SK-N-SH (cell line): ENCODE measurements around the gene COP1. TPM values are rescaled to one million over a fixed set of nuclear protein-coding genes. Genes with fewer than 3 reads are reported as not detected.

ENCODE experiments used
- CTCF ChIA-PET: fragments of 300-600, 350-600 bp; formaldehyde crosslinking; extraction: SDS; loops from one replicate; lab custom pipeline; 2021; lab: Yijun Ruan, JAX
- POLR2A ChIA-PET: fragments of 350-600 bp; sonication (Branson Sonifier 250); formaldehyde crosslinking; extraction: SDS; loops from one replicate; lab custom pipeline; 2020; ENCODE audit warnings: antibody characterized with exemption, inconsistent platforms; lab: Yijun Ruan, JAX
- DNase-seq: peaks from one replicate; pipeline ENCODE4 v3.0.0; 2012
- H2AFZ ChIP-seq: fragments of 200-600 bp; sonication (generic); 2 replicates; pipeline ENCODE4 v1.8.1; 2016; ENCODE audit warnings: antibody characterized with exemption, mild to moderate bottlenecking, low read depth
- H3F3A ChIP-seq: fragments of 200-600 bp; sonication (generic); replicated peaks from 2 replicates; pipeline ENCODE3; 2016; ENCODE audit warnings: antibody characterized with exemption, mild to moderate bottlenecking; ENCODE audit not compliant: insufficient read depth
- H3K27ac ChIP-seq, 2 experiments: fragments of 200-500 bp in 1 of 2; fragments of 200-600 bp in 1 of 2; sonication (Bioruptor generic) in 1 of 2; sonication (generic), shearing (Covaris generic) in 1 of 2; 2 replicates each; pipeline versions ENCODE4 v1.5.1 to v1.6.1; 2014 to 2016; ENCODE audit warnings: low read depth in 2 of 2, inconsistent platforms in 1 of 2, low read length in 1 of 2, mild to moderate bottlenecking in 1 of 2, mixed read lengths in 1 of 2
- H3K27me3 ChIP-seq: fragments of 200-600 bp; sonication (generic), shearing (Covaris generic); 2 replicates; pipeline ENCODE4 v1.6.1; 2016; ENCODE audit warnings: mixed run types; ENCODE audit not compliant: insufficient read depth
- H3K36me3 ChIP-seq, 2 experiments: fragments of 200-500 bp in 1 of 2; fragments of 200-600 bp in 1 of 2; sonication (Bioruptor generic) in 1 of 2; sonication (generic) in 1 of 2; replicated peaks in 1 of 2; 2 replicates each; pipeline versions ENCODE3 to v1.5.1; 2014 to 2016; ENCODE audit warnings: low read length in 1 of 2, mild to moderate bottlenecking in 1 of 2; ENCODE audit not compliant: insufficient read depth in 2 of 2, control insufficient read depth in 1 of 2
- H3K4me1 ChIP-seq, 2 experiments: fragments of 200-500 bp in 1 of 2; fragments of 200-600 bp in 1 of 2; sonication (Bioruptor generic) in 1 of 2; sonication (generic), shearing (Covaris generic) in 1 of 2; 2 replicates each; pipeline versions ENCODE4 v1.5.1 to v1.6.1; 2014 to 2016; ENCODE audit warnings: low read depth in 1 of 2, low read length in 1 of 2, mixed run types in 1 of 2; ENCODE audit not compliant: insufficient read depth in 2 of 2, control insufficient read depth in 1 of 2
- H3K4me2 ChIP-seq: fragments of 200-600 bp; sonication (generic), shearing (Covaris generic); 2 replicates; pipeline ENCODE4 v1.6.1; 2017; ENCODE audit warnings: mixed run types
- H3K4me3 ChIP-seq, 2 experiments: fragments of 200-500 bp in 1 of 2; fragments of 200-600 bp in 1 of 2; sonication (Bioruptor generic) in 1 of 2; sonication (generic), shearing (Covaris generic) in 1 of 2; 2 replicates each; pipeline versions ENCODE4 v1.5.1 to v1.8.1; 2014 to 2016; ENCODE audit warnings: low read depth in 2 of 2, inconsistent platforms in 1 of 2, low read length in 1 of 2, mild to moderate bottlenecking in 1 of 2, mixed read lengths in 1 of 2, moderate library complexity in 1 of 2
- H3K79me2 ChIP-seq: fragments of 200-600 bp; sonication (generic); 2 replicates; pipeline ENCODE4 v1.8.1; 2017; ENCODE audit warnings: mild to moderate bottlenecking; ENCODE audit not compliant: insufficient read depth
- H3K9ac ChIP-seq: fragments of 200-600 bp; sonication (generic); 2 replicates; pipeline ENCODE4 v1.6.1; 2017; ENCODE audit warnings: mixed run types
- H3K9me2 ChIP-seq: fragments of 200-600 bp; sonication (generic); 2 replicates; pipeline ENCODE4 v1.6.1; 2017; ENCODE audit warnings: mixed run types
- H3K9me3 ChIP-seq: fragments of 200-600 bp; sonication (generic); 2 replicates; pipeline ENCODE4 v1.6.1; 2017; ENCODE audit warnings: mixed run types, mild to moderate bottlenecking, moderate library complexity
- H4K20me1 ChIP-seq: fragments of 200-600 bp; sonication (generic); 2 replicates; pipeline ENCODE4 v1.6.1; 2017; ENCODE audit warnings: mild to moderate bottlenecking, mixed run types; ENCODE audit not compliant: insufficient read depth
- CTCF ChIP-seq: fragments of 200-600 bp; sonication (generic); IDR thresholded peaks from 2 replicates; pipeline ENCODE4 v1.6.1; 2017; ENCODE audit warnings: antibody characterized with exemption, mild to moderate bottlenecking, moderate library complexity
- FOXJ3 ChIP-seq: sonication (generic); formaldehyde crosslinking; IDR thresholded peaks from 2 replicates; pipeline ENCODE4 v1.5.1; 2020; ENCODE audit warnings: mild to moderate bottlenecking, missing genetic modification reagents
- GABPA ChIP-seq: IDR thresholded peaks from 2 replicates; pipeline ENCODE4 v1.4.0; 2012; ENCODE audit warnings: low read depth, mild to moderate bottlenecking
- USF2 ChIP-seq: fragments of 150-350 bp; IDR thresholded peaks from 2 replicates; pipeline ENCODE4 v1.6.1; 2017; ENCODE audit warnings: antibody characterized with exemption, low read length, low read depth, borderline replicate concordance
- ZBTB33 ChIP-seq: IDR thresholded peaks from 2 replicates; pipeline ENCODE4 v1.4.0; 2012; ENCODE audit warnings: low read depth, borderline replicate concordance
- WGBS: methylation state at CpG from one replicate; pipeline ENCODE4 v1.1.6; 2017; ENCODE audit warnings: low lambda C conversion rate; 5-methylcytosine and 5-hydroxymethylcytosine counted together
- polyA plus RNA-seq, 3 experiments: library from polyadenylated mRNA; depleted of rRNA; stranded (reverse); fragments of >200 nt; gene quantifications; 2 replicates each; pipeline ENCODE4 v1.2.3, GENCODE V29; 2012

Gene COP1
- polyA plus RNA-seq, 1 of the 3 experiments (the other 2 are of a cell fraction) = 10.3 TPM

GRCh38 chr1:175901076-175901836 is 305.8 kb downstream of the COP1 start:
- no peaks in the 10 kb centered on the region for H3F3A ChIP-seq
- H3K9me2 ChIP-seq = no peaks in the 10 kb centered on the region
- H3K27ac ChIP-seq = no peak overlapping the region
- H3K9me3 ChIP-seq = no peaks in the 10 kb centered on the region
- no peak for DNase-seq
- ChIA-PET CTCF (interaction anchor here (0.6 to 2.5 kb wide), 2 partner anchors 13 to 527 kb away, joined by 4 to 6 read pairs; no protein-coding TSS in a partner anchor), POLR2A (no interaction called here)
- WGBS = 71% methylated on average over 4 of the region's 5 CpGs
- H3K4me3 ChIP-seq = no peak overlapping the region
- H3K36me3 ChIP-seq = peaks cover 3 to 11% of the 10 kb centered on the region in 2 experiments
- no peaks in the 10 kb centered on the region for H3K27me3 ChIP-seq
- H3K4me1 ChIP-seq = no peaks in the 10 kb centered on the region
- H3K79me2 ChIP-seq = no peaks in the 10 kb centered on the region
- H2AFZ ChIP-seq = no peak overlapping the region
- no peak overlapping the region for H3K9ac ChIP-seq
- no peaks in the 10 kb centered on the region for H4K20me1 ChIP-seq
- no peak for TF ChIP-seq ZBTB33
- no peak for TF ChIP-seq USF2
- no peak for TF ChIP-seq FOXJ3
- no peak overlapping the region for H3K4me2 ChIP-seq

- no peak for DNase-seq
- WGBS = 96% methylated on average over 4 of the region's 4 CpGs
Measured at GRCh38 chr1:175900171-175900570, 306.9 kb downstream of the COP1 start.

More at GRCh38 chr1:175900171-175900570, 306.9 kb downstream of the COP1 start:
- Histone ChIP-seq H3K27ac (no peak overlapping the region), H4K20me1 (no peaks in the 10 kb centered on the region), H3K27me3 (no peaks in the 10 kb centered on the region), H3K9me2 (no peaks in the 10 kb centered on the region), H3K9ac (no peak overlapping the region), H3F3A (no peaks in the 10 kb centered on the region), H3K4me1 (no peaks in the 10 kb centered on the region), H3K4me2 (no peak overlapping the region), H3K9me3 (no peaks in the 10 kb centered on the region), H3K4me3 (no peak overlapping the region), H3K36me3 (peaks cover 3 to 11% of the 10 kb centered on the region in 2 experiments), H2AFZ (no peak overlapping the region), H3K79me2 (no peaks in the 10 kb centered on the region)
- TF ChIP-seq CTCF (no peak), FOXJ3 (no peak), GABPA (no peak)
- POLR2A ChIA-PET = no interaction called here
- CTCF ChIA-PET = interaction anchor here (0.5 to 4.0 kb wide), 4 partner anchors 12 to 876 kb away, joined by 3 to 11 read pairs (median 4); no protein-coding TSS in a partner anchor
